HCT116 (cell line): ENCODE data around the gene ZNF433. TPM values are rescaled to one million over a fixed set of nuclear protein-coding genes. Genes with fewer than 3 reads are reported as not detected.

Source experiments
- ATAC-seq: fragments of 200-7000 bp; cut with Tn5 transposase; 2 replicates; pipeline ENCODE4 v1.9.1; 2020; ENCODE audit warnings: mild to moderate bottlenecking, moderate library complexity
- BruUV-seq: library from RNA; stranded (reverse); fragments of 400-500 nt; replicated peaks from 2 replicates; lab custom pipeline; 2021; lab: Mats Ljungman, UMichigan
- CTCF ChIA-PET: fragments of 300-600 bp; sonication (Branson Sonifier 250); formaldehyde crosslinking; loops from one replicate; lab custom pipeline; 2021; ENCODE audit warnings: antibody characterized with exemption; lab: Charles Lee
- POLR2A ChIA-PET: fragments of 300-600, 350-600 bp; sonication (Branson Sonifier 250); formaldehyde crosslinking; loops from one replicate; lab custom pipeline; 2021; ENCODE audit warnings: antibody characterized with exemption; lab: Charles Lee
- RAD21 ChIA-PET, 2 experiments: fragments of 300-600 bp; sonication (Branson Sonifier 250); formaldehyde crosslinking; loops; one replicate each; lab custom pipeline; 2023; ENCODE audit warnings: low total read pairs in 2 of 2; ENCODE audit not compliant: uncharacterized antibody in 2 of 2, unreplicated experiment in 2 of 2, low non-redundant PET in 1 of 2; lab: Charles Lee
- DNase-seq: peaks from one replicate; pipeline ENCODE4 v3.0.0-alpha.2; 2010; ENCODE audit warnings: low read depth, low spot score
- H2AFZ ChIP-seq: fragments of 200-600 bp; shearing (Covaris generic), sonication (generic); 2 replicates; pipeline ENCODE4 v1.6.1; 2017; ENCODE audit warnings: low read depth, mixed run types, mixed read lengths, antibody characterized with exemption, low read length; ENCODE audit not compliant: poor library complexity, severe bottlenecking
- H3K27ac ChIP-seq: 2 replicates; pipeline ENCODE4 v1.5.1; 2012; ENCODE audit warnings: low read depth, low read length
- H3K27me3 ChIP-seq: fragments of 200-600 bp; sonication (generic); 2 replicates; pipeline ENCODE4 v1.6.1; 2016; ENCODE audit warnings: mixed run types, low read length, mixed read lengths; ENCODE audit not compliant: insufficient read depth
- H3K36me3 ChIP-seq, 2 experiments: fragments of 200-500 bp in 1 of 2; fragments of 200-600 bp in 1 of 2; sonication (Bioruptor generic) in 1 of 2; sonication (generic) in 1 of 2; 2 replicates each; pipeline versions ENCODE4 v1.5.1 to v1.6.1; 2014 to 2016; ENCODE audit warnings: low read length in 2 of 2, inconsistent platforms in 1 of 2, mixed read lengths in 1 of 2, mixed run types in 1 of 2; ENCODE audit not compliant: insufficient read depth in 2 of 2, control insufficient read depth in 1 of 2
- H3K4me1 ChIP-seq, 2 experiments: fragments of 200-600 bp in 1 of 2; sonication (generic) in 1 of 2; 2 replicates each; pipeline versions ENCODE4 v1.5.1 to v1.6.1; 2012 to 2017; ENCODE audit warnings: low read length in 2 of 2, inconsistent platforms in 1 of 2, mild to moderate bottlenecking in 1 of 2, mixed read lengths in 1 of 2, mixed run types in 1 of 2, moderate library complexity in 1 of 2; ENCODE audit not compliant: insufficient read depth in 2 of 2, control insufficient read depth in 1 of 2
- H3K4me2 ChIP-seq: fragments of 200-600 bp; sonication (generic); 2 replicates; pipeline ENCODE4 v1.6.1; 2017; ENCODE audit warnings: mixed run types, low read length, mixed read lengths
- H3K4me3 ChIP-seq, 2 experiments: fragments of 200-600 bp in 1 of 2; sonication (generic) in 1 of 2; replicated peaks in 1 of 2; 2 replicates each; pipeline ENCODE4 v1.5.1; 2011 to 2016; ENCODE audit warnings: low read length in 2 of 2, control low read depth in 1 of 2, low read depth in 1 of 2, mild to moderate bottlenecking in 1 of 2, mixed read lengths in 1 of 2, mixed run types in 1 of 2
- H3K79me2 ChIP-seq: fragments of 200-600 bp; sonication (generic); 2 replicates; pipeline ENCODE4 v1.6.1; 2017; ENCODE audit warnings: mild to moderate bottlenecking, mixed run types, low read length, moderate library complexity, mixed read lengths; ENCODE audit not compliant: insufficient read depth
- H3K9ac ChIP-seq: fragments of 200-600 bp; sonication (generic); 2 replicates; pipeline ENCODE4 v1.6.1; 2016; ENCODE audit warnings: low read length, mixed read lengths
- H3K9me2 ChIP-seq: fragments of 200-600 bp; sonication (generic), shearing (Covaris generic); 2 replicates; pipeline ENCODE4 v1.6.1; 2017; ENCODE audit warnings: mixed run types, mild to moderate bottlenecking, moderate library complexity; ENCODE audit not compliant: insufficient read depth
- H3K9me3 ChIP-seq, 2 experiments: fragments of 200-500 bp in 1 of 2; fragments of 200-600 bp in 1 of 2; sonication (Bioruptor generic) in 1 of 2; sonication (generic) in 1 of 2; 2 replicates each; pipeline ENCODE4 v1.6.1; 2014 to 2017; ENCODE audit warnings: low read length in 2 of 2, mixed read lengths in 2 of 2, inconsistent platforms in 1 of 2, low read depth in 1 of 2, mild to moderate bottlenecking in 1 of 2, mixed run types in 1 of 2, moderate library complexity in 1 of 2; ENCODE audit not compliant: control insufficient read depth in 1 of 2, insufficient read depth in 1 of 2
- H4K20me1 ChIP-seq: fragments of 200-600 bp; sonication (generic), shearing (Covaris generic); 2 replicates; pipeline ENCODE4 v1.6.1; 2017; ENCODE audit warnings: mixed run types, mild to moderate bottlenecking, moderate library complexity; ENCODE audit not compliant: insufficient read depth
- CBX3 ChIP-seq: IDR thresholded peaks from 2 replicates; pipeline ENCODE4 v1.6.1; 2012; ENCODE audit warnings: low read depth
- CTCF ChIP-seq, 3 experiments: fragments of 200-600 bp in 1 of 3; sonication (generic) in 1 of 3; IDR thresholded peaks in 2 of 3; conservative IDR thresholded peaks in 1 of 3; 2 replicates each; pipeline ENCODE4 v1.5.1; 2012 to 2017; ENCODE audit warnings: low read depth in 2 of 3, low read length in 2 of 3, antibody characterized with exemption in 1 of 3, borderline replicate concordance in 1 of 3, control low read depth in 1 of 3, mild to moderate bottlenecking in 1 of 3, mixed read lengths in 1 of 3, mixed run types in 1 of 3, moderate library complexity in 1 of 3; ENCODE audit not compliant: insufficient read depth in 1 of 3
- ELF1 ChIP-seq: IDR thresholded peaks from 2 replicates; pipeline ENCODE4 v1.6.1; 2012; ENCODE audit warnings: low read depth, borderline replicate concordance
- EZH2phosphoT487 ChIP-seq: fragments of 200-600 bp; IDR thresholded peaks from 2 replicates; pipeline ENCODE4 v1.6.1; 2018; ENCODE audit warnings: antibody characterized with exemption, borderline replicate concordance
- POLR2A ChIP-seq: IDR thresholded peaks from 2 replicates; pipeline ENCODE4 v1.7.0; 2011; ENCODE audit warnings: borderline replicate concordance; ENCODE audit not compliant: insufficient read depth, insufficient read length; ENCODE audit errors: extremely low read depth
- POLR2AphosphoS5 ChIP-seq: IDR thresholded peaks from 2 replicates; pipeline ENCODE4 v1.6.1; 2011; ENCODE audit warnings: mild to moderate bottlenecking, low read depth, low read length, moderate library complexity
- RAD21 ChIP-seq: IDR thresholded peaks from 2 replicates; pipeline ENCODE4 v1.6.1; 2012; ENCODE audit warnings: low read depth, mild to moderate bottlenecking
- SRF ChIP-seq: IDR thresholded peaks from 2 replicates; pipeline ENCODE4 v1.6.1; 2012; ENCODE audit warnings: low read depth
- TCF7L2 ChIP-seq: IDR thresholded peaks from 2 replicates; pipeline ENCODE4 v1.7.0; 2011; ENCODE audit warnings: borderline replicate concordance, inconsistent platforms; ENCODE audit not compliant: insufficient read depth, insufficient read length; ENCODE audit errors: extremely low read depth
- ZBTB33 ChIP-seq: IDR thresholded peaks from 2 replicates; pipeline ENCODE4 v1.6.1; 2011; ENCODE audit warnings: mild to moderate bottlenecking, low read length, moderate library complexity; ENCODE audit not compliant: insufficient replicate concordance; ENCODE audit errors: extremely low read depth
- ZFX ChIP-seq: fragments of 450-650 bp; IDR thresholded peaks from 2 replicates; pipeline ENCODE4 v1.6.1; 2017
- ZNF274 ChIP-seq: fragments of 200-500 bp; sonication (Bioruptor generic); IDR thresholded peaks from 2 replicates; pipeline ENCODE4 v1.6.1; 2014; ENCODE audit warnings: mild to moderate bottlenecking, low read depth, low read length, inconsistent platforms
- intact Hi-C: fragments of 100-400 bp; cut with micrococcal nuclease; formaldehyde crosslinking; loops from 2 replicates; pipeline ENCODE4 v1.10.0; 2022
- total RNA-seq: library from RNA; stranded (reverse); gene quantifications from one replicate; pipeline ENCODE4 v1.2.1, GENCODE V29; 2021; ENCODE audit not compliant: unreplicated experiment

ZNF433 gene
- total RNA-seq, 1 experiment from 2014 or later = not detected

GRCh38 chr19:11973019-11973810 lies 62.3 kb downstream of the ZNF433 start:
- ATAC-seq = no peak
- H3K36me3 ChIP-seq = no peaks in the 10 kb centered on the region
- H4K20me1 ChIP-seq = no peaks in the 10 kb centered on the region
- BruUV-seq = no TSS peak
- no peak overlapping the region for H3K27ac ChIP-seq
- no peak overlapping the region for H3K4me2 ChIP-seq
- H3K79me2 ChIP-seq = no peaks in the 10 kb centered on the region
- H3K9ac ChIP-seq = no peak overlapping the region
- H2AFZ ChIP-seq = no peak overlapping the region
- ChIA-PET CTCF (no interaction called here), RAD21 (no interaction called here)
- H3K9me3 ChIP-seq = peaks cover 7 to 13% of the 10 kb centered on the region in 2 experiments; a peak in 2 of 4 replicates
- no peak for DNase-seq
- H3K4me3 ChIP-seq = no peak overlapping the region
- H3K9me2 ChIP-seq = no peaks in the 10 kb centered on the region
- no peaks in the 10 kb centered on the region for H3K27me3 ChIP-seq
- H3K4me1 ChIP-seq = no peaks in the 10 kb centered on the region
- no peak for TF ChIP-seq SRF
- TF ChIP-seq CBX3 = no peak
- no peak for TF ChIP-seq EZH2phosphoT487
- no peak for TF ChIP-seq CTCF (IDR thresholded peaks at IDR 0.05 in 2 of 3, conservative IDR thresholded peaks at IDR 0.05 in 1 of 3; ENCODE audit: borderline replicate concordance in 1 of 3, insufficient read depth in 1 of 3, low read depth in 2 of 3, low read length in 2 of 3)
- TF ChIP-seq, all 23 proteins: peak for 0
- POLR2A ChIA-PET = no interaction called here
- intact Hi-C loops = no loop called here

GRCh38 chr19:11971041-11971440 lies 64.4 kb downstream of the ZNF433 start:
- no peaks in the 10 kb centered on the region for H3K27me3 ChIP-seq
- no peak overlapping the region for H2AFZ ChIP-seq
- no peaks in the 10 kb centered on the region for H3K36me3 ChIP-seq
- H3K4me2 ChIP-seq = no peak overlapping the region
- no peak overlapping the region for H3K4me3 ChIP-seq
- H4K20me1 ChIP-seq = no peaks in the 10 kb centered on the region
- DNase-seq = no peak
- H3K4me1 ChIP-seq = no peaks in the 10 kb centered on the region
- POLR2A ChIA-PET = no interaction called here
- RAD21 ChIA-PET = no interaction called here
- H3K9me2 ChIP-seq = no peaks in the 10 kb centered on the region
- H3K79me2 ChIP-seq = no peaks in the 10 kb centered on the region
- TF ChIP-seq POLR2AphosphoS5 = no peak
- no peak for TF ChIP-seq ELF1
- TF ChIP-seq TCF7L2 = no peak
- TF ChIP-seq ZFX = no peak
- no peak for TF ChIP-seq SRF
- no peak for TF ChIP-seq RAD21
- no peak for TF ChIP-seq POLR2A
- TF ChIP-seq ZNF274 = no peak
- no peak for TF ChIP-seq ZBTB33
- CTCF ChIA-PET = no interaction called here
- no peak overlapping the region for H3K9ac ChIP-seq
- intact Hi-C loops = no loop called here
- H3K9me3 ChIP-seq = no peaks in the 10 kb centered on the region; a peak in 1 of 4 replicates
- no TSS peak for BruUV-seq
- H3K27ac ChIP-seq = no peak overlapping the region
- no peak for ATAC-seq
